HTR-8/SVneo (cell line): ENCODE data around the gene PBXIP1.
"Not testable (repeated sequence)": the region's sequence is repeated elsewhere in the genome, so short reads cannot be mapped to it uniquely, and the experiment has no call there.

Source experiments
- DNase-seq: peaks from one replicate; pipeline ENCODE4 v3.0.0; 2011; ENCODE audit warnings: low spot score, mixed read lengths; ENCODE audit not compliant: insufficient read length
- FAIRE-seq: peaks from 2 replicates; lab custom pipeline; 2011; peaks lifted over from hg19 to GRCh38; lab: Jason Lieb, UNC

PBXIP1 gene

DNA sequence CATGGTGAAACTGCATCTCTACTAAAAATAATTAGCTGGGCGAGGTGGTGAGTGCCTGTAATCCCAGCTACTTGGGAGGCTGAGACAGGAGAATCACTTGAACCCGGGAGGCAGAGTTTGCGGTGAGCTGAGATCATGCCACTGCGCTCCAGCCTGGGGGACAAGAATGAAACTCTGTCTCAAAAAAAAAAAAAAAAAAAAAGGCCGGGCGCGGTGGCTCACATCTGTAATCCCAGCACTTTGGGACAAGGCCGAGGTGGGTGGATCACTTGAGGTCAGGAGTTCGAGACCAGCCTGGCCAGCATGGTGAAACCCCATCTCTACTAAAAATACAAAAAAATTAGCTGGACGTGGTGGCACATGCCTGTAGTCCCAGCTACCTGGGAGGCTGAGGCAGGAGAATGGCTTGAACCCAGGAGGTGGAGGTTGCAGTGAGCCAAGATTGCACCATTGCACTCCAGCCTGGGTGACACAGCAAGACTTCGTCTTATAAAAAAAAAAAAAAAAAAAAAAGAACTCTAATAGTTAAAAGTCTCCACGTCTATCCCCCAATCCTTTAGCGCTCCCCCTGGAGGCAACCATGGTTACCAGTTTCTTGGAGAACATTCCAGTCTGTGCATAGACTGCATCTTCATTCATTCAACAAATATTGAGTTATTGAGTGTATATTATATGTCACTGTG lies 39.5 kb upstream of the PBXIP1 start:
- FAIRE-seq, DNase-seq: not testable (repeated sequence)

DNA sequence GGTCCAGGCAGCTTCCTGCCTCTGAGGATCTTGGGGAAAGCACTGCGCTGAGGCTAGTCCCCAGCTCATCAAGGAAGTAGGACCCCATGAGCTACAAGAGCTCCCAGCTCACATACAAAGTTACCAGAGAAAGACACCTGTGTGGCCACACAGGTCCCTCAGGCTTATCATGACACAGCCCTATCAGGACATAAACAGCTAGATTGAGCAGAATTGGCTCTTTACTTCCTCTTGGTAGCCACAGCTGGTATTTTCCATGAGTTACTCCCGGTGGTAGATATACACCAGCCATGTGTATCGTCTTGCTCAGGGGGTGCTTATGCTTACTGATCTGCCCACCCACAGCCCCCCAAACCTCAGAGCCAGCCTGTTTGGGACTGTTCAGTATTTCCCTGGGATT lies 38.7 kb upstream of the PBXIP1 start:
- DNase-seq = no peak
- no peak for FAIRE-seq

DNA sequence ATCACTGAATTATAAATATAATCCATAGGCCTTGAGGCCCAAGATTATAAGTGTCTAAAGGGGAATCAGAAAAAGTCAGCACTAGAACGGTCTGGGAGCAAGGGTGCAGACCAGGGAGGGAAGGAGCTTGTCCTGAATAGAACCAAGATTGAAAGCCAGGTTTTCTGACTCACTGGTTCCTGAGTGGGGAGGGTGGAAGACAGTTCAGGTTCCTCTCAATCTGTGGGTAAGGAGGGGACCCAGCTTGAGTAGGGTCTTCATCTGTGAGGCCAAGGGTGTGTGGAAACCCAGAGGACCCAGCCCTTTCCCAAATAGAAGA lies 38.3 kb upstream of the PBXIP1 start:
- no peak for DNase-seq
- no peak for FAIRE-seq

DNA sequence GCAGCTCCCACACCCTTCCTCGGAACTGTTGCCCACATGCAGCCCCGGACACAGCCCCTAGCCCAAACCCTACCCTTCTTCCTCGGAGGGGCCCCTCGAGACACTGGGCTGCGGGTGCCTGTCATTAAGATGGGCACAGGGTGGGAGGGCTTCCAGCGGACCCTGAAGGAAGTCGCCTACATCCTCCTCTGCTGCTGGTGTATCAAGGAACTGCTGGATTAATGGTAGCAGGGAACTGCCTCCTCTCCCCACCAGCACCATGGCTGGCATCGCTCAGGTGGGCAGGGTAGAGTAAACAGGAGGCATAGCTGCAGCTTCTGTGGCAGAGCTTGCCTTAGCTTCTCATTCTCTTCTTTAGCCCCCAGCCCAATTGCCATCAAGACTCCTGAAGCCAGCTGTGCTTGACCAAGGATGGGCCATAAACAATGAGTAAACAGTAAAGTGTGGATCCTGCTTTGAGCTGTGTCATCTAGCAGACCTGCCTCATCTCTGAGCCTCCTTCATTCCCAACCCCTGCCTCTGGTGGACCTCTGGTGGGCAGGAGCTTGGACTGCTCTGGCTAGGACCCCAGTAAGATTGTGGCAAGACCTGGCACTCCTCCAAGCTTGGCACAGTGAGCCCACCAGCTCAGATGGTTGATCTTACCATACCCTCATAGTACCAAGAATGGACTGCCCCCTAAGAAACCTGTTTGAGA lies 37.8 kb upstream of the PBXIP1 start, which contains the start of gene LENEP:
TSS of gene LENEP (plus strand) at position 15 of the 697 bp plus-strand sequence. CDS start at position 37, 22 bp downstream.
- FAIRE-seq (no peak), DNase-seq (no peak)

DNA sequence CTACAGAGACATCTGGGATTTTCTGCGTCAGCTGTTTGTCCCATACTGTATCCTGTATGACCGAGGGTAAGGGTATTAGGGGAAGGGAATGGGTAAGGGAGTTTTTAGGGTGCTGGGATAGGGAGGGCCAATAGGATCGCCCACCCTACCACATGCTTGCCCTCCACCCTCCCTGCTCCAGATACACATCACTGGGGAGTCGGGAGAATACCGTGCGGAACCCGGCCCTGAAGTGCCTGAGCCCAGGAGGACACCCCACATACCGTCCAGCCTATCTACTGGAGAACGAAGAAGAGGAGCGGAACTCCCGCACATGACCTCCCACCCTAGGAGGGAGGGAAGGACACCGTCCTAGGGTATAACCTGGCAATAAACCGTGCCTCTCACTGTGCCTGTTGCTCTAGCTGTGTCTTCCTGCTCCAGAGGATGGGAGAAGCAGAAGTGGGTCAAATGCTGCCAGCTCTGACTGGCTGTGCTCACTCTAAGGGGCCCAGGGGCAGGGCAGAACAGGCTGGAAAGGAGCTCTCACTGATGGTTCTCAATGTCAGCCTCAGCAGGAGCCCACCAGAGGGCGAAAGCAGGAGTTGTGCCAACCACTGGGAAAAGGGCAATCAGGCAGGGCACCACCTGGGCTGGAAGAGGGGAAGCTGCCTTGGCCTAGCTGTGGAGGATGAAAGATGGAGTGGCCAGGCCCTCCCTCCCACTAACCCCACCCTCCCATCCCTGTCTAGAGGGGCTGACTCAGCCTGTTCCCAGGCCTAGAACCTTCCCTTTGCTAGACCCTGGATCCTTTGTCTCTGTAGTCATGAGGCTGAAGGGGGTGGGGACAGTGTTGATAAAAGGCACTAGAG lies 37.0 kb upstream of the PBXIP1 start:
- FAIRE-seq (no peak), DNase-seq (no peak)

DNA sequence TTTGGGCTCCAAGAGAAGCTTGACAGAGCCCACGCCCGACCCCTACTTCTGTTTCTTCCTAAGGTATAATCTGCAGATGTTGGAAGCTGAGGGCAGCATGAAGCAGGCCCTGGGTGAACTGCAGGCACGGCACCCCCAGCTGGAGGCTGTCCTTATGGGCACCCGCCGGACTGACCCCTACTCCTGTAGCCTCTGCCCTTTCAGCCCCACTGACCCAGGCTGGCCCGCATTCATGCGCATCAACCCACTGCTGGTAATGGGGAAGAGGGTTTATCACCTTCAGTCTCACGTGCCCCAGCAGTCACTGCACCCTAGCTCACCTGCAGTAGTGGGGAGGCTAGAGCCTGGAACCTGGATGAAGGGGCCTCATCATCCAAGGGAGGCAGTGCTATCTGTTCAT lies 34.4 kb upstream of the PBXIP1 start:
- FAIRE-seq = no peak
- no peak for DNase-seq

DNA sequence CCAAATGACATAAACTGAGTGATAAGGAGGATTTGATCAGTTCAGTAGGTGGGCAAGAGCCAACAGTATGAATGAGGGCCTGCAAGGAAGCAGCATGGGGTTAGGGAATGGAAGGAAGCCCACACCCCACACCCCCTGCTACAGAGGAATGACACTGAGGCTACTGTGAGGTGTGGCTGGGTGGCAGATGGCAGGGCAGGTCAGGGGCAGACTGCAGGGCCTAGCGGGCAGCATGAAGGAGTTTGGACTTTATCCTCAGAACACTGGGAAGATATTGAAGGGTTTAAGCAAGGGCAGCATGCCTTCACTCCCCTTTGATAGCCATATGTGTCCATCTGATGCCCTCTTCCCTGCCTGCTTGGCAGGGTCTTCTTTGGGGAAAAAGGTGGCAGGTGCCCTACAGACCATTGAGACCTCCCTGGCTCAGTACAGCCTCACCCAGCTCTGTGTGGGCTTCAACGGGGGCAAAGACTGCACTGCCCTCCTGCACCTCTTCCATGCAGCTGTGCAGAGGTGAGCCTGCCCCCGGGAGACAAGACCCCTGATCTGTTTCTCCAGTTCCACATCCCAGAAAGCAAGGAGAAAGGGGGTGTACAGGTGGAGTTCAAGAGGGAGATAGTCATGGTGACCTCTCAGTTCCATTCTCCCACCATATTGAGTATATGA lies 33.4 kb upstream of the PBXIP1 start:
- DNase-seq (no peak), FAIRE-seq (no peak)

DNA sequence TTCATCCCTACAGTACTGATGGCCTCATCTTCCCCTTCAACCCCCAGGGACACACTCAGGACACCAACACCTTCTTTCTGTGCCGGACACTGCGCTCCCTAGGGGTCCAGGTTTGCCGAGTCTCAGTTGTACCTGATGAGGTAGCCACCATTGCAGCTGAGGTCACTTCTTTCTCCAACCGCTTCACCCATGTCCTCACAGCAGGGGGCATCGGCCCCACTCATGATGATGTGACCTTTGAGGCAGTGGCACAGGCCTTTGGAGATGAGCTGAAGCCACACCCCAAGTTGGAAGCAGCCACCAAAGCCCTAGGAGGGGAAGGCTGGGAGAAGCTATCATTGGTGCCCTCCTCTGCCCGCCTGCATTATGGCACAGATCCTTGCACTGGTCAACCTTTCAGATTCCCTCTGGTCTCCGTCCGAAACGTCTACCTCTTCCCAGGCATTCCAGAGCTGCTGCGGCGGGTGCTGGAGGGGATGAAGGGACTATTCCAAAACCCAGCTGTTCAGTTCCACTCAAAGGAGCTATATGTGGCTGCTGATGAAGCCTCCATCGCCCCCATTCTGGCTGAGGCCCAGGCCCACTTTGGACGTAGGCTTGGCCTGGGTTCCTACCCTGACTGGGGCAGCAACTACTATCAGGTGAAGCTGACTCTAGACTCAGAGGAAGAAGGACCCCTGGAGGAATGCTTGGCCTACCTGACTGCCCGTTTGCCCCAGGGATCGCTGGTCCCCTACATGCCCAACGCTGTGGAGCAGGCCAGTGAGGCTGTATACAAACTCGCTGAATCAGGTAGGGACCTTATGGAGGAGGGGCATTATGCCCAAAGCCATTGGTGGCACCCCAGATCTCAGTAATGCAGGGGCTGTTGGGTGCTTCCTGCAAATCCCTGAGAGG lies 32.4 kb upstream of the PBXIP1 start:
- no peak for DNase-seq
- FAIRE-seq = no peak

DNA sequence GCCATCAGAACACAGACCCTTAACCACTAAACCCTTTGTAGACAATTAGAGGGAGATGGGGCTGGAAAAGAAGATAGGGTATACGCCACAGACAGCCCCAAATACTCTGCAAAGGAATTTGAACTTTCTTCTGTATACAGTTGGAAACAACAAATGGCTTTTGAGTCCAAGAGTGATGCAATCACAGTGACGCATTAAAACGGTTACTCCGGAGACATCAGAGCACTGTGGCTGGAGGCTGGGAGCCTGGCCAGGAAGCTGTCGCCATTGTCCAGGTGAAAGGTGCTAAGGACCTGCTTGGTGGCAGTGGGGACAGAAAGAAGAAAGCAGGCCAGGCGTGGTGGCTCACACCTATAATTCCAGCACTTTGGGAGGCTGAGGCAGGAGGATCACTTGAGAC lies 31.4 kb upstream of the PBXIP1 start:
- FAIRE-seq (no peak), DNase-seq (no peak)

DNA sequence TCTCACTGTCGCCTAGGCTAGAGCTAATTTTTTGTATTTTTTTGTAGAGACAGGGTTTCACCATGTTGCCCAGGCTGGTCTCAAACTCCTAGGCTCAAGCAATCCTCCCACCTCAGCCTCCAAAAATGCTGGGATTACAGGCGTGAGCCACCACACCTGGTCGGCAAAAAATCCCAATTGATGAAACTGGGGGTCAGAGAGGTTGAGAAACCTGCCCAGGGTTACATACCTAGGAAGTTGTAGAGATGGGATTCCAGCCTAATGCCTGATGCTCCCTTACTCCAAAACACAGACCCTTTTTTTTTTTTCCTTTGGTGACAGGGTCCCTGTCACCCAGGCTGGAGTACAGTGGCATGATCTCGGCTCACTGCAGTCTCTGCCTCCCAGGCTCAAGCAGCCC lies 30.8 kb upstream of the PBXIP1 start:
- FAIRE-seq, DNase-seq: not testable (repeated sequence)

DNA sequence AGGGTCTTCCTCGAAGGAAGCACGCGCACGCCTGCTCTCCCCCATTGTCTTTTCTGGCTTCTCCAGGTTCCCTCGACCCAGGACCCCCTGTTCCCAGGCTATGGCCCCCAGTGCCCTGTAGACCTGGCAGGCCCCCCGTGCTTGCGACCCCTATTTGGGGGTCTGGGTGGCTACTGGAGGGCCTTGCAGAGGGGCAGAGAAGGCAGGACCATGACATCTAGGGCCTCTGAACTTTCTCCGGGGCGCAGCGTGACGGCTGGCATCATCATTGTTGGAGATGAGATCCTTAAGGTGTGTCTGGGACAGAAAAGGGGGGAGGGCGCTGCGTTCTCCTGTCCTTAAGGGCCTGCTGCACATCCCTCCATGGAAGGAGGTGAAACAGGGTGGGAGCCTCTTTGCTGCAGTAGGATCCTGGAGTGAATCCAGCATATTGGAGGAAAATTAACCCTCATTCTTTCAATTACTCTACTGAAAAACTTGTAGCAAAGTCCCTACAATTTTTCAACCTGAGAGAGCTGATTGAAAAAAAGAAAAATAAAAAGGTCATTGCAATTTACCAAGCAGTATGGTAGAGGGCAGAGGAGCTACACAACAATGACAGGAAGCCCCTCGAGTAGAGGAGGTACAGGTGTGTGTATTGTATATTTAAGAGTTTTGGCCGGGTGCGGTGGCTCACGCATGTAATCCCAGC lies 28.0 kb upstream of the PBXIP1 start:
- FAIRE-seq (no peak), DNase-seq (no peak)

DNA sequence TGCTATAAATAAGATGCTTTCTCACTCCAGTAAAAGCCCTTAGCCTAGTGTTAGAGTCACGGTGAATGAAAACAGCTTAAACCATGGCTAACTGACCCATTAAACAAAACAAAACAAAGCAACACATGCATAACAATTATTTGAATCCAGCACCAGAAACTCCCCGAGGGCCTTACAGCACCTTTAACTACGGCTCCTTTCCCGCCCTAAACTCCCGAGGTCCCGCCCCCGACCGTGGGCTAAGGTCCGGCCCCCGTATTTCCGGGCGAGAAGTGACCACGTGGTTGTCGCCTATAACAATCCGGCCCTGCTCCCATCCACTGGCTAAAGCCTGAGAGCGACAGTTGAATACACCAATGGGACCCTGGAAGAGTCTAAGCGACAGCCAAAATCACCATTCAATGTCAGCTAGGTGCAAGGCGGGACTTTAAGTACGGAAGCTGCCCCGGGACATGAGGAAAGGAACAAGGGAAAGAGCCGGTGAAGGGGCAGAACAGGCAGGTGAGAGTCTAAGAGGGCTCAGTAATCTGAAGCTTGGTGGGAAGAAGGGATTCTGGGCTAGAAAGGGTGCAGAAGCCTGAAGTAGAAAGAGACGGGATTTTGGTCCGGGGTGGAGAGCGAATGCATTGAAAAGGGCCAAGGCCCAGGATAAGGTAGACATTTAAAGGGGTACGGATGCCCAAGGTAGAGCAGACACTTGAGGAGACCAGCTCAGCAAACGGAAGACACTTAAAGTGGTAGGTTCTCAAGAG lies 27.2 kb upstream of the PBXIP1 start, which contains the start of gene FLAD1:
TSS of gene FLAD1 (plus strand) at position 448 of the 752 bp plus-strand sequence. CDS start 351 bp downstream, outside the sequence.
- DNase-seq = peak; percentile 97
- FAIRE-seq = no peak

DNA sequence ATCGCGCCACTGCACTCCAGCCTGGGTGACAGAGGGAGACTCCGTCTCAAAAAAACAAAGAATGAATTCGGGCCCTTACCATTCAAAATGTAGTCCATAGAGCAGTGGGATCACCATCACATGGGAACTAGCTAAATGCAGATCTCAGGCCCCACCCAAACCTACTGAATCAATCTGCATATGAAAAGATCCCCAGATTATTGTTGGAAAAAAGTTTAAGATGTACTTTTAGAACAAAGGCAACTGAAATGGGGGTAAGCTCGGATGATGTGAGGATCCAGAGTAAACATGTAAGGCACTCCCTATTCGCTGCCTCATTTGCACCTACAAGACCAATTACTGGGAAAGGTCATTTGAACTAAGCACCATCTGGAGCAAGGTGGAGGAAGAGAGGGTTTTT lies 26.4 kb upstream of the PBXIP1 start:
- FAIRE-seq = no peak

DNA sequence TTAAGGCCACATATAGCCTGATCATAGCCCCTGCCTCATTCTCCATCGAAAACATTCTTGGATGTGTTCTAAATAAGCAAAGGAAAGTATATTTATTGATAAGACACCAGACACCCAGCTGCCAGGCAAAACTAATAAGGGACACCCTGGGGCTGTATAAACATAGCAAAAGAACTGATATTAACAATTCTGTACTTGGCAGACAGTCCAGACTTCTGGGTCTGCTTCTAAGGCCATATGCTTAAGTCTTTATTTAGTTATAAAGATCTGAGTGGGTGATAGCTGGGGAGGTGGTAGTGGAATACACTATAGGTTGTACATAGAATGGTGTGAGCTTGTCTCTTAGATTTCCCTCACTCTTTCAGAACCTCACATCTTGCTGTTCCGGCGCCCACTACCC lies 22.5 kb upstream of the PBXIP1 start:
- DNase-seq (no peak), FAIRE-seq (no peak)

More for the DNA sequence above, 26.4 kb upstream of the PBXIP1 start:
- no peak for DNase-seq

DNA sequence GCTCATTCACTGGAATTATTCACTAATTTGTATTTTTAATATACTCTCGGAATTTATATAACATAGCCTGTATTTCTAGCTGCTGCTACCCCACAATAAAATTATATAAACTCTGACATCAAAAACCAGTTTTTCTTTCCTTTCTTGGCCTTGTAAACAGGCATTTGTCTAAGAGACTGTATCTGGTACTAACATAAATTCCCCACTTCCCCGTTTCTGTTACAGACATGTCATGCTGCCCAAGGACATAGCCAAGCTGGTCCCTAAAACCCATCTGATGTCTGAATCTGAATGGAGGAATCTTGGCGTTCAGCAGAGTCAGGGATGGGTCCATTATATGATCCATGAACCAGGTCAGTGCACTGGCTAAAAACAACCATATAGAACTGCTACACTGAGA lies 21.9 kb upstream of the PBXIP1 start:
- DNase-seq, FAIRE-seq: not testable (repeated sequence)

DNA sequence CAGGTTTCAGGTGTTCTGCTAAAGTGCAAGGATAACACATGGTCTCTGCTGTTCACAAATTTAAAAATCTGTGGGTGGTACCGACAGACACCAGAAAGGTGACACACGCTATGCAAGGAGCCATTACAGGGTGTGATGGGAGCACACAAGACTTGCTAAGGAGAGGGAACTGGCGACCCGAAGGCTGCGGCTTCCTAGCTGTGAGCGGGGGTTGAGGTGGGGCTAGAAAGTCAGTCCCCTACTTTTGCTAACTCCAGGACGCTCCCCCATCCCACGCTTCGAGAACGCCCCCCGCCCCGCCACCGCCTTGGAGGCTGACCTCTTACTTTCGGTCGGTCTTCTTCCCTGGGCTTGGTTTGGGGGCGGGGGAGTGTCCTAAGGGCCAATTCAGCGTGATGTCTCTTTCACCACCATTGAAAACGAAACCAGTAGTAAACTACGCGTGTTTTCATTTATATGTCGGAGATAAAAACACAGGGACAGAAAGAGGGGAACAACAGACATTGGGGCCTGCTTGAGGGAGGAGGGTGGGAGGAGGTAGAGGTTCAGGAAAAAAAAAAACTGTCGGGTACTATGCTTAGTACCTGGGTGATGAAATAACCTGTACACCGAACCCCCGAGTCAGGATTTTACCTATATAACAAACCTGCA lies 19.6 kb upstream of the PBXIP1 start:
- FAIRE-seq = no peak

DNA sequence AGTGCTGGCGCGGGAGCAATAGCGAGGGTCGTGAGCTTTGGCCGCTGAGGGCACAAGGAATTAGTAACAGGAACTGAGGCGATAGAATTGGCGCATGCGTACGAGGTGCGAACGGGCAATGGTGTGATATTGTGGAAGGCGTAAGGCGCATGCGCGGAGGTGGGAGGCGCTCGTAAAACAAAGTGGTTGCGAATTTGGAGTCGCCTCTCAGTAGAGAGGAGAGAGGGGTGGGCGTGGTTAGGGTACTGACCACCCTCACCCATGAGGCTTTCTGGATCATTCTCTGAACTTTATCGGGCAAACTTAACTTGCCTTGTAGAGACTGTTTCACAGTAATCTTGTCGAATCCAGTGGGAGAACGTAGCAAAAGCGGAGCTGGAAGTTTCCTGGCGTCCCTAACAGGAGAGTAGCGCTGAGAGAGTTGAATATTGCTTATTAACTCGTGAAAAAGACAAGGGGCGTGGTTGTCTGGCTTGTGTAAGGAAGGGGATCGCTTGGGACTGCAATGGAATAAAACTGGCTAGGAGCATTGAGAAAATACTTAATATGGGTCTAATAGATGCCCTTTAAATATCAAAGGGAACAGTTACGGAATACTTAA lies 19.0 kb upstream of the PBXIP1 start:
- no peak for FAIRE-seq
- DNase-seq = peak; percentile 82

More for the DNA sequence above, 19.6 kb upstream of the PBXIP1 start:
- no peak for DNase-seq
